ENCODE measurements around the gene CTDSPL2. TPM values are rescaled to one million over a fixed set of nuclear protein-coding genes. Genes with fewer than 3 reads are reported as not detected.
"Not testable (repeated sequence)": the region's sequence is repeated elsewhere in the genome, so short reads cannot be mapped to it uniquely, and the experiment has no call there.

Gene CTDSPL2
- total RNA-seq, 3 donors from 2014 or later (not counting 1 experiment from before 2014, with no cell fraction given): 89.5 to 108 (median 96.5) TPM

GRCh38 chr15:44537735-44538240 is 110.4 kb downstream of the CTDSPL2 start:
- intact Hi-C loops (cut with micrococcal nuclease): loop anchor here (2.0 to 5.0 kb wide), 3 partner anchors 110 to 249 kb away; partner anchors contain the start of genes CTDSPL2 and GOLM2
- H3K27ac Mint-ChIP-seq: peak overlapping the region; percentile 94 to 97
- Histone ChIP-seq H3K9me3 (ENCODE audit: control insufficient read depth, insufficient read depth, low read length) (no peaks in the 10 kb centered on the region), H3K4me1 (ENCODE audit: control insufficient read depth, insufficient read depth, low read length) (peaks cover 15% of the 10 kb centered on the region), H3K27me3 (ENCODE audit: control insufficient read depth, insufficient read depth, low read length) (no peaks in the 10 kb centered on the region), H3K36me3 (ENCODE audit: control insufficient read depth, insufficient read depth, low read length) (peaks cover 13% of the 10 kb centered on the region), H3K4me3 (ENCODE audit: low read length) (peak overlapping the region; percentile 47), H3K27ac (ENCODE audit: low read length) (peak overlapping the region; percentile 76)
- H3K36me3 Mint-ChIP-seq: peaks cover 10% of the 10 kb centered on the region
- TF ChIP-seq, protein P1, sequence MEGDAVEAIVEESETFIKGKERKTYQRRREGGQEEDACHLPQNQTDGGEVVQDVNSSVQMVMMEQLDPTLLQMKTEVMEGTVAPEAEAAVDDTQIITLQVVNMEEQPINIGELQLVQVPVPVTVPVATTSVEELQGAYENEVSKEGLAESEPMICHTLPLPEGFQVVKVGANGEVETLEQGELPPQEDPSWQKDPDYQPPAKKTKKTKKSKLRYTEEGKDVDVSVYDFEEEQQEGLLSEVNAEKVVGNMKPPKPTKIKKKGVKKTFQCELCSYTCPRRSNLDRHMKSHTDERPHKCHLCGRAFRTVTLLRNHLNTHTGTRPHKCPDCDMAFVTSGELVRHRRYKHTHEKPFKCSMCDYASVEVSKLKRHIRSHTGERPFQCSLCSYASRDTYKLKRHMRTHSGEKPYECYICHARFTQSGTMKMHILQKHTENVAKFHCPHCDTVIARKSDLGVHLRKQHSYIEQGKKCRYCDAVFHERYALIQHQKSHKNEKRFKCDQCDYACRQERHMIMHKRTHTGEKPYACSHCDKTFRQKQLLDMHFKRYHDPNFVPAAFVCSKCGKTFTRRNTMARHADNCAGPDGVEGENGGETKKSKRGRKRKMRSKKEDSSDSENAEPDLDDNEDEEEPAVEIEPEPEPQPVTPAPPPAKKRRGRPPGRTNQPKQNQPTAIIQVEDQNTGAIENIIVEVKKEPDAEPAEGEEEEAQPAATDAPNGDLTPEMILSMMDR (IDR thresholded peaks at IDR 0.05): no peak
- H3K4me1 Mint-ChIP-seq: peaks cover 51 to 53% of the 10 kb centered on the region in 2 donors
- H3K4me3 Mint-ChIP-seq: peak overlapping the region; percentile 90
- no peaks in the 10 kb centered on the region for H3K9me3 Mint-ChIP-seq
- WGBS (ENCODE audit: insufficient coverage): 7% methylated on average over 9 of the region's 13 CpGs
- H3K27me3 Mint-ChIP-seq (ENCODE audit: low read depth in 2 of 2): no peaks in the 10 kb centered on the region
- ATAC-seq: no peak
- peak in 1 of 2 donors; percentile 51 for DNase-seq

DNA sequence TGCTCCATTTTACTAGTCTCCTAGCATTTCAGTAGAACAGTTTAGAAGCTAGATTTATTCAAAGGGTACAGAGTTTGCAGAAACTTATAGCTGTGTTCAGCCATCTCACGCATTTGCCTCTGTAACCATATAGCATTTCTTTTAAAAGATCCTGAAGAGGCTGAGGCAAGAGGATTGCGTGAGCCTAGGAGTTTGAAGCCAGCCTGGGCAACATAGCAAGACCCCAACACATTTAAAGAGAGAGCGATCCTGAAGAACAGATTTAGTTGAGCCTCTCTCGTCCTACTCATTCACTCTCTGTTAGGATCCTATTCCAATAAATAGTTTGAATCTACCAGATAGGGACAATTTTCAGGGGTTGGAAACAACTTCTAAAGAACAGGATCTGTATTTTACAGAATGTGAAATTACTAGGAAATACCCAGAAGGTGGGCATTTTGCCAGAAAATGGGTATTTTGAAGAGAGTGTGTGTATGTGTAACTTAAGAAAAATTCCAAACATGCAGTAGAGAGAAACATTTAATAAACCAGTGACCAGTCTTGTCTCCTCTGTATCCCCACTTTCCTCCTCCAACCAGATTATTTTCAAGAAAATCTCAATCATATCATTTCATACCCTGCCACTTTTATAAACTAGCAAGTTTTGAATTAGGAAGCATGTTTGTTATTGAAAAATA is 114.0 kb downstream of the CTDSPL2 start:
- Mint-ChIP-seq H3K36me3 (peaks cover 10% of the 10 kb centered on the region), H3K27me3 (ENCODE audit: low read depth in 2 of 2) (no peaks in the 10 kb centered on the region), H3K4me1 (peaks cover 57 to 60% of the 10 kb centered on the region in 2 donors), H3K4me3 (no peak overlapping the region), H3K27ac (peak overlapping the region; percentile 47 to 54), H3K9me3 (no peaks in the 10 kb centered on the region)
- intact Hi-C loops (cut with micrococcal nuclease): no loop called here
- 100% methylated on average over 2 of the region's 4 CpGs for WGBS (ENCODE audit: insufficient coverage)
- no peak overlapping the region for H3K4me3 ChIP-seq (ENCODE audit: low read length)
- TF ChIP-seq, protein P1 (IDR thresholded peaks at IDR 0.05): no peak
- ATAC-seq (no peak), DNase-seq (no peak)
- H3K9me3 ChIP-seq (ENCODE audit: control insufficient read depth, insufficient read depth, low read length): no peaks in the 10 kb centered on the region
- H3K27me3 ChIP-seq (ENCODE audit: control insufficient read depth, insufficient read depth, low read length): no peaks in the 10 kb centered on the region
- H3K27ac ChIP-seq (ENCODE audit: low read length): no peak overlapping the region
- H3K36me3 ChIP-seq (ENCODE audit: control insufficient read depth, insufficient read depth, low read length): peaks cover 13% of the 10 kb centered on the region
- H3K4me1 ChIP-seq (ENCODE audit: control insufficient read depth, insufficient read depth, low read length): peaks cover 4% of the 10 kb centered on the region

DNA sequence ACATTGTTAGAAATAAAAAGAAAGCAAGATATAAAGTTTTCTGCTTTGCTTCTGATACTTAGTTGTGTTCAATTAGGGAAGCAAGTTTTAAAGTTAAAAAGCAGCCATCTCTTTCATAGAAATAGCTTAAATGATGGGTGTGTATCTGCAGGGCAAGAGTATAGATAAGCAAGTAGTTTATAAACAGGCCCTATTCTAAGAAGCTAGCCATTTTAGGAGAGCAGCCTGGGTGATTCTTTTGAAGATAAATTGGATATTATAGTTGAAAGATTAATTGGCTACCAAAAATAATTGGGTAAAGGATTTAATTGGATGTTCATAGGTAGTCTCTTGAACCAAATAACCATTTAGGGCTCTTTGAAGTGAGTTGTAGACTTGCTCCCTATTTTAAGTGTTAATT is 115.2 kb downstream of the CTDSPL2 start:
- no peak overlapping the region for H3K27ac ChIP-seq (ENCODE audit: low read length)
- H3K27me3 Mint-ChIP-seq (ENCODE audit: low read depth in 2 of 2): no peaks in the 10 kb centered on the region
- H3K4me1 Mint-ChIP-seq: peaks cover 59 to 60% of the 10 kb centered on the region in 2 donors
- TF ChIP-seq, protein P1 (IDR thresholded peaks at IDR 0.05): no peak
- H3K9me3 Mint-ChIP-seq: no peaks in the 10 kb centered on the region
- intact Hi-C loops (cut with micrococcal nuclease): no loop called here
- peaks cover 10% of the 10 kb centered on the region for H3K36me3 Mint-ChIP-seq
- ATAC-seq: no peak
- H3K4me3 ChIP-seq (ENCODE audit: low read length): no peak overlapping the region
- peak overlapping the region; percentile 28 to 54 for H3K27ac Mint-ChIP-seq
- H3K4me1 ChIP-seq (ENCODE audit: control insufficient read depth, insufficient read depth, low read length): peaks cover 9% of the 10 kb centered on the region
- no peak overlapping the region for H3K4me3 Mint-ChIP-seq
- no peaks in the 10 kb centered on the region for H3K9me3 ChIP-seq (ENCODE audit: control insufficient read depth, insufficient read depth, low read length)
- H3K36me3 ChIP-seq (ENCODE audit: control insufficient read depth, insufficient read depth, low read length): peaks cover 13% of the 10 kb centered on the region
- no peak for DNase-seq
- no peaks in the 10 kb centered on the region for H3K27me3 ChIP-seq (ENCODE audit: control insufficient read depth, insufficient read depth, low read length)

DNA sequence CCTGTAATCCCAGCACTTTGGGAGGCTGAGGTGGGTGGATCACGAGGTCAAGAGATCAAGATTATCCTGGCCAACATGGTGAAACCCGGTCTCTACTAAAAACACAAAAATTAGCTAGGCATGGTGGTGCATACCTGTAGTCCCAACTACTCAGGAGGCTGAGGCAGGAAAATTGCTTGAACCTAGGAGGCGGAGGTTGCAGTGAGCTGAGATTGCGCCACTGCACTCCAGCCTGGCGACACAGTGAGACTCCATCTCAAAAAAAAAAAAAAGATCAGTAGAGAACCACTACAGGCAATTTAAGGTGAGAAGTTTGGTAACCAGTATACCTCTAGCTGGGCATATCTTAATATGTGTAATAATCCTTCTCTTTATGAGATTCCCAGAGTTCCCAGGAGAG is 117.3 kb downstream of the CTDSPL2 start:
- H3K36me3 ChIP-seq (ENCODE audit: control insufficient read depth, insufficient read depth, low read length): peaks cover 17% of the 10 kb centered on the region
- Mint-ChIP-seq H3K36me3 (peaks cover 10% of the 10 kb centered on the region), H3K4me1 (peaks cover 48 to 59% of the 10 kb centered on the region in 2 donors)
- 89% methylated on average over 5 of the region's 5 CpGs for WGBS (ENCODE audit: insufficient coverage)
- H3K27me3 ChIP-seq (ENCODE audit: control insufficient read depth, insufficient read depth, low read length); intact Hi-C loops (cut with micrococcal nuclease); DNase-seq; H3K4me3 Mint-ChIP-seq; ATAC-seq; H3K4me3 ChIP-seq (ENCODE audit: low read length); H3K4me1 ChIP-seq (ENCODE audit: control insufficient read depth, insufficient read depth, low read length); H3K9me3 Mint-ChIP-seq; H3K27me3 Mint-ChIP-seq (ENCODE audit: low read depth in 2 of 2); H3K9me3 ChIP-seq (ENCODE audit: control insufficient read depth, insufficient read depth, low read length); H3K27ac ChIP-seq (ENCODE audit: low read length); H3K27ac Mint-ChIP-seq: not testable (repeated sequence)

All from natural killer cell (primary cell).